HG03135 (cell line): Measurements from ENCODE around the gene PHC2.

ENCODE experiments used
- ATAC-seq: cut with Tn5 transposase; IDR thresholded peaks from one replicate; pipeline ENCODE4 v1.9.1; 2021; ENCODE audit warnings: mild to moderate bottlenecking, moderate library complexity; ENCODE audit not compliant: unreplicated experiment

Gene PHC2

DNA sequence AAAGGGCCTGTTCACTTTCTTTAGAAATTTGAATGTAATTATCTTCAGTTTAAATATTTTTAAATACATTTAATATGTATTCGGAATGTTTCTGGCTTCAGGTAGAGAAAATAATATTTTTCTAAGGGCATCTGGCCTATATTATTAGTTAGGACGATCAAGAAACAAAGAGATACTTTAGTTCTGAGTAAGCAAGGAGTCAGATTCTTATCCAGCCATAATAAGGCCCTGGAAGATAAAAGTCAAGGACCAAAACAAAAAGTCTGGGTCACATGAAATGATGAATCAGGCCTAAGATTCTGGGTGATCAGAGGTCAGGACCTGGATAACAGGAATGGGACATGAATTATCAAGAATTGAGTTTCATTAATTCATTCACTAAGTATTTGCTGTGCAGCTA, 6.3 kb downstream of the PHC2 start:
- ATAC-seq, result no peak

DNA sequence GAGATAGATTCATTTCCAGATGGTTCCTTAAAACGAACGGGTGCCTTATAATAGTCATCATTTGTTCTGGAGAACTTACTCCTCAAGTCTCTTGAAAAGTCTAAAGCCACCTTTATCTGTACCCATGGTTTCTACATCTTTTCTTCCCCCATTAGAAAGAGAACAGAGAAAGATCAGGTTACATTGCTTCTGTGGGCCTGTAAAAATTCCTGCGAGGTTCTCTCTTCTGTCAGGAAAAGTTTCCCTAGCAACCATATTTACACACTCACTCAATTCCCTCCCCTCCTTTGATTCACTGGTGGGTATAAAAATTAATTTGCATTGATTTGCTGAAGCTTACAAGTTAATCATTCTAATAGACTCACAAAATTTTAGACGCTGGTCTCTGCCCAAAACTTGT, 6.7 kb downstream of the PHC2 start:
- ATAC-seq, result no peak

GRCh38 chr1:33420870-33421775, 9.8 kb downstream of the PHC2 start:
- no peak for ATAC-seq

GRCh38 chr1:33418811-33419210, 12.1 kb downstream of the PHC2 start:
- ATAC-seq, result no peak

DNA sequence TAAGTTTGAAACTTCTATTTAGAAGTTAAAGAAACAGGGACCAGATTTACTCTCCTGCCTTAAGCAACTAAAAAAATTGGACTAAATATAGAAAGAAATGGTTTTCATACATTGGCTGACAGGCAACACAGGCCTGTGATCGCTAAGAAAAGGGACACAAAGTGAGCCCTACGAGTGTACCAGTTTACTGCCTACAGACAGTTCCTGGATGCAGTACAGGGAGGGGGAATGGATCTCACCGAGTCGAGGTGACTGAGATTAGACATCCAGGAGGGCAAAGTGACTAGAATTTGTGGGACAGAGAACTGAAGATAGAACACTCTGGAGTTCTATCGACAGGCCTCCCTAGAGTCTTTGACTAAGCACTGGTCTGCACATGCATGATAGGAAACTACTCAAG, 16.0 kb downstream of the PHC2 start:
- ATAC-seq, result no peak

DNA sequence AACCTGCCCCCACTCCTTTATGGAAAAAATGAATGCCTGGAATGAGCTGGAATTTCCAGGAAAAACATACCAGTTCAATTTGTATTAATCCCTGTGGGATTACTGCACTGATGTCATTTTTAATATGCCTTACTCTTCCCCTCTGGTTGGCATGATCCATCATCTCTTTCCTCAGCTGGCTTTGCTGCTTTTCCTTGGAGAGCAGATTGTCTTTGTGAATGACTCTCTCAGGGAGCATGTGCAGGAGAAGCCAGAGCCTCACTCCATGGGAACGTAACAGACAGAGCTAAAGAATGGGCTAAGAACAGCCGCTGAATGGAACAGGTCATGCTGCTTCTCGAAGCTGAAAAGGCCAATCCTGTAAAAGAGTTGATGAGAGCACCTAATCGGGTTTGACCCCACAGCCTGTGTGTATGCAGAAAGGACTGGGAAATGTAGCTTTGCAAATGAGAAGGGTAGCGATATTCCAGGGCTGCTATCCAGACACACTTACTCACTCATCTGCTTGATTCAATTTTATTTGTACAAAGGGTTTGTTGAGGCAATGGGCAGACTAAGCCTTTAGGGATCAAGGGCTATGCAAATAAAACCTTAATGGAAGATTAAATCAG, 20.7 kb downstream of the PHC2 start:
- ATAC-seq, result no peak

DNA sequence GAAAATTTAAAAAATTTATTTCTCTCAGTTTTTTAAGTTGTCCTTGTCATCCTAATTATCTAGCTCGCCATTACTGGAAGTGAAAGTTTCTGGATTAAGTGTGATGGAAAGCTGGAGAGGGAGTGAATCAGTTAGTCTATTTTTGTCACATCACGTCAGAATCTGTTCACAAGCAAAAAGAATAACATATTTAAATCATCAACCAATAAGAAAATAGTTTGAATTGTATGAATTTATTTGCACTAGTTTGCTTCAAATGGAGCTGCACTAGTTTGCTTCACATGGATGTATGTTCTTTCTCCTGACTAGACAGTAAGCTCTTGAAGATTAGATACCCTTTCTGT, 22.8 kb downstream of the PHC2 start:
- ATAC-seq, result no peak

DNA sequence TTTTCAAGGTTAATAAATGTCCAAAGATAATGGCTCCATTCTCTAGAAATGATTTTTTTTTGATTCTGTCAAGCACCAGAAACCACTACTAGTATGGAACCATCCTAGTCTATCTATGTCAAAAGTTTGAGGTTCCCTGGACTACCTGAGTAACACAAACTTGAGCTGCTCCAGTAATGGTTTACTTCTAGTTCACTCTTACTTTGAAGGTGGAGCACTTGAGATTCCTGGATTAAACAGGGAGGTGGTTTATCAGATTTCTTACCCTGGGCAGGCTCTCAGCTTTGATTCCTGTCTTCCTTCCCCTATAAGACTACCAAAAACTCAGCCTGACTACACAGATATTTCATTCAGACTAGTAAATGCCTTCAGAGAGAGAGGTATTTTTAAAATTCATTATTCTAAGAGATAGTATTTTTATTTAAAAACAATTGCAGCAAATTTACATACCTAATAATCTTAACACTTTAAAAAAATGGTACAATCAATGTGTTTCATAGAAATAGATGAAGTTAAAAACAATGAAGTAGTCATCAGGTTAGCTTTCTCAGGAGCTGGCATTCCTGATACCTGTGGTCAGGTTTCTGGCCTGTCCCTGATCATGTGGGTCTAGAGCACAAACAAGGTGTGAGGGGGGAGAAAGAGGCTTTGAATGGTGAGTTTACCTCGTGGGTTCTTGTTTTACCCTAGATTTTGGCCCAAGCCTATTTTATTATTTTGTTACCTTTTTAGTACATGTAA, 23.4 kb downstream of the PHC2 start:
- no peak for ATAC-seq

DNA sequence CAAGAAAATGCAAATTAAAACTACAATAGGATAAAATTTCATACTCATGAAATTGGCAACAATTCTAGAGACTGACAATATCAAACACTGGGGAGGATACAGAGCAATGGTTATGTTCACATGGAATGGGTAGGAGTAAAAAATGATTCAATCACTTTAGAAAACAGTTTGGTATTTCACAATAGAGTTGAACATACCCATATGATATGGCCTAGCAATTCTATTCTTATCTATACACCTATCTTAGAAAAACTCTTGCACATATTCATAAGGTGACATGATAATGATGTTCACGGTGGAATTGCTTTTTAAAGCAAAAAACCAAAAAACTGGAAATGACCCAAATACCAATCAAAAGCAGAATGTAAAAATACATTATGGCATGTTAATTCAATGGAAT, 28.7 kb downstream of the PHC2 start:
- ATAC-seq, result no peak

- no peak for ATAC-seq
Measured at GRCh38 chr1:33401471-33401870, 29.4 kb downstream of the PHC2 start.

- no peak for ATAC-seq
Measured at GRCh38 chr1:33400153-33400911, 30.6 kb downstream of the PHC2 start.

- ATAC-seq, result no peak
Measured at GRCh38 chr1:33399375-33399774, 31.5 kb downstream of the PHC2 start.

GRCh38 chr1:33397994-33398393, 32.9 kb downstream of the PHC2 start:
- ATAC-seq, result no peak

- ATAC-seq, result no peak
Measured at GRCh38 chr1:33397125-33397506, 33.8 kb downstream of the PHC2 start.

DNA sequence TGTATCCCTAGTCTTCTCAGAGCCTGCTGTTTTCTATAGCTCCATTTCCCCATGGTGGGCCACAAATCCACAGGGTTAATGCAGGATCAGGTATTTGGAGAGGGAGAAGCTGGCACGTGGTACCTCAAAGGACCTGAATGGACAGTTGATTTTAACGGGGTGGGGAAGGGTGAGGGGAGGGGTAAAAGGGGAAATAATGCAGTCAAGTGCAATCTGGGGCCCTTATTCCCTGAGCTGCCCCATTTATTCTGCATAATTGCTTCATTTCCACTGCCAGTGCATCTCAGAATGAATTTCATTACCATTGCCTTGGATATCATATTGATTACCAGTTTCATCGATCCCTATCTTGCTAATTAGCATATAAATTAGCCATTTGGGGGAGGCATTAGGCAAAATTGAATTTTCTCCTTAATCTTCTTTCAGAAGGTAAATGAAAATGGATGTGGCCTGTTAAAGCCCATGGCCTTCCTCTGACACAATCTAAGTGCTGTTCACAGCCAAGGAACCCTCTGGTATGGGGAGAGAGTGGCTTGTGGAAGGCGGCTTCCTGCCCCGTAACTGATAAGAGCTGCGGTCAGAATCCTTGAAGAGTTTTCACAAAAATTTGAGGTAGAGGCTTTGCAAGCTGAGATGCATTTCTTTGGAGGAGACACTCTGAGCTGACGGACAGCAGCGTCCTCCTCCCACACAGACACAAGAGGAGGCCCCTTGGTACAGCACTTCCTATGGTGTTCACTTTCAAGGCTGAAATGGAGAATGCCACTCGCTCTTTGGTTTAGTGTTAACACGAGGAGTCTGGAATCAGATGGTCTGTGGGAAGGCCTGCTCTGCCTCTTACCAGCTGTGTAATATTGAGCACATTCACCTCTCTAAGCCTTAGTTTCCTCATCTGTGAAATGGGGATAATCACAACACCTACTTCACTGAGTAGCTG, 34.4 kb downstream of the PHC2 start:
- no peak for ATAC-seq

- ATAC-seq, result no peak
Measured at GRCh38 chr1:33394770-33395169, 36.1 kb downstream of the PHC2 start.

DNA sequence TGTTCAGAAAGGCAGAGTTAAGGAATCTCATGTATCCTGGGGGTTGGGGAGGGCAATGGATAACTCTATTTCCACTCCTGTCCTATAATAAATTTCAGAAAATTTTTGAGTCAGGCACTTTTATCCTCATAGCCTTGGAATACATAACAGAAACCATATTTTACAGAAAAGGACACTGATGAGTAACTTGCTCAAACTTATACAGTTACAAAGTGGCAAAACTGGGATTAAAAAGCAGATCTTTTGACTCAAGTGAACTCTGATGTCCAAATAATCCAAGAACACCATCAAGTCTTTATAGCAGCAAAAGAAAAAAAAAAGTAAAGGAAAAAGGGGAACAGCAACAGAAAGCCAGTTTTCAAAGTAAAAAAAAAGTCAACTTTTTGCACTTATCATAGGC, 36.9 kb downstream of the PHC2 start:
- ATAC-seq, result no peak

DNA sequence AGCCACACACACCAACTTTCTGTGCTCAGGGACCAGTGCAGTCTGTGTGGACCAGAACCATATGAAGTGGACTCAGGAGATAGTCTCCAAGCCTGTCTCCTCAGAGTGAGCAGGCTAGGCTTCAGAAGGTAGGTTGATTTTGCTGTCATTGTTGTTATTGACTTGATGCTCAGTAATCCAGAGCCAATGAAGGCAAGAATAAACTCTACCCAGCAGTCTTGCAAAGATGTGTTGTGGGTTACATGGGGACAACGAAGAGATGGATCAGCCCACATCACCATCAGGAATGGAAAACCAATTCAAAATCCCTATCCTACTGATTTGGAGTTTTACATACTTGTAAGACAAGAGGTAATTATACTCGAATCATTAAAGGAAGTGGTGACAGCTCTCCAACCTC, 37.4 kb downstream of the PHC2 start:
- ATAC-seq, result no peak

GRCh38 chr1:33392639-33393038, 38.3 kb downstream of the PHC2 start:
- ATAC-seq, result no peak

GRCh38 chr1:33392206-33392605, 38.7 kb downstream of the PHC2 start:
- no peak for ATAC-seq
